CD14-positive monocyte (primary cell): ENCODE data around the gene ZAR1. TPM values are rescaled to one million over a fixed set of nuclear protein-coding genes. Genes with fewer than 3 reads are reported as not detected.

ENCODE experiments used
- DNase-seq, 3 donors: peaks; one replicate each; pipeline ENCODE4 v3.0.0-alpha.2; 2011 to 2022
- H2AFZ ChIP-seq: 2 replicates; pipeline ENCODE4 v1.6.0; 2012; ENCODE audit warnings: mild to moderate bottlenecking, low read depth, low read length, inconsistent platforms; ENCODE audit not compliant: insufficient read depth, poor library complexity, severe bottlenecking
- H3K27ac ChIP-seq, 2 donors: 1 replicate in 1 of 2; 2 replicates in 1 of 2; pipeline ENCODE4 v1.5.1; 2012 to 2013; ENCODE audit warnings: low read length in 2 of 2, control low read depth in 1 of 2, inconsistent platforms in 1 of 2, low read depth in 1 of 2, mild to moderate bottlenecking in 1 of 2
- H3K27me3 ChIP-seq, 2 donors: one replicate each; pipeline versions ENCODE4 v1.6.0 to v1.6.1; 2011 to 2013; ENCODE audit warnings: low read length in 2 of 2; ENCODE audit not compliant: control insufficient read depth in 2 of 2, insufficient read depth in 2 of 2
- H3K36me3 ChIP-seq, 2 donors: replicated peaks in 1 of 2; 1 replicate in 1 of 2; 2 replicates in 1 of 2; pipeline versions ENCODE4 v1.5.1 to v1.6.1; 2012 to 2013; ENCODE audit warnings: low read length in 2 of 2, control low read depth in 1 of 2, inconsistent platforms in 1 of 2, mild to moderate bottlenecking in 1 of 2; ENCODE audit not compliant: insufficient read depth in 2 of 2, control insufficient read depth in 1 of 2
- H3K4me1 ChIP-seq, 2 donors: 1 replicate in 1 of 2; 2 replicates in 1 of 2; pipeline versions ENCODE4 v1.5.1 to v1.6.1; 2012 to 2013; ENCODE audit warnings: low read length in 2 of 2, control low read depth in 1 of 2, inconsistent platforms in 1 of 2, mild to moderate bottlenecking in 1 of 2, moderate library complexity in 1 of 2; ENCODE audit not compliant: insufficient read depth in 2 of 2, control insufficient read depth in 1 of 2
- H3K4me2 ChIP-seq: replicated peaks from 2 replicates; pipeline ENCODE3; 2012; ENCODE audit warnings: low read length, moderate library complexity, mild to moderate bottlenecking; ENCODE audit not compliant: poor library complexity, severe bottlenecking; ENCODE audit errors: extremely low read depth
- H3K4me3 ChIP-seq, 3 experiments: fragments of 200-600 bp in 1 of 3; sonication (generic) in 1 of 3; replicated peaks in 1 of 3; 1 replicate in 2 of 3; 2 replicates in 1 of 3; pipeline ENCODE4 v1.5.1; 2011 to 2013; ENCODE audit warnings: low read length in 3 of 3, mild to moderate bottlenecking in 3 of 3, control low read depth in 2 of 3, low read depth in 2 of 3, inconsistent platforms in 1 of 3, moderate library complexity in 1 of 3
- H3K79me2 ChIP-seq: 2 replicates; pipeline ENCODE4 v1.6.0; 2012; ENCODE audit warnings: mild to moderate bottlenecking, control low read depth, inconsistent platforms, low read length, moderate library complexity; ENCODE audit not compliant: insufficient read depth
- H3K9ac ChIP-seq: 2 replicates; pipeline ENCODE4 v1.6.0; 2017; ENCODE audit warnings: low read length, mild to moderate bottlenecking; ENCODE audit not compliant: insufficient read depth, poor library complexity, severe bottlenecking
- H3K9me3 ChIP-seq, 2 donors: replicated peaks in 1 of 2; 1 replicate in 1 of 2; 2 replicates in 1 of 2; pipeline versions ENCODE4 v1.5.1 to v1.6.1; 2012 to 2013; ENCODE audit warnings: low read length in 2 of 2, control low read depth in 1 of 2; ENCODE audit not compliant: control insufficient read depth in 1 of 2, insufficient read depth in 1 of 2
- H4K20me1 ChIP-seq: 2 replicates; pipeline ENCODE4 v1.6.0; 2012; ENCODE audit warnings: mild to moderate bottlenecking, low read length, control low read depth, moderate library complexity; ENCODE audit not compliant: insufficient read depth
- H3K27ac Mint-ChIP-seq, 7 donors: one replicate each; pipeline ENCODE4 v1.8.0; 2020; ENCODE audit warnings: mild to moderate bottlenecking in 7 of 7, mixed read lengths in 7 of 7, moderate library complexity in 6 of 7, inconsistent platforms in 2 of 7
- H3K27me3 Mint-ChIP-seq, 3 donors: one replicate each; pipeline ENCODE4 v1.8.0; 2021 to 2022; ENCODE audit warnings: low read depth in 3 of 3, mild to moderate bottlenecking in 3 of 3, mixed read lengths in 3 of 3, moderate library complexity in 3 of 3, inconsistent platforms in 1 of 3
- H3K36me3 Mint-ChIP-seq, 2 donors: one replicate each; pipeline ENCODE4 v1.8.0; 2020; ENCODE audit warnings: mixed read lengths in 2 of 2, inconsistent platforms in 1 of 2, mild to moderate bottlenecking in 1 of 2
- H3K4me1 Mint-ChIP-seq: one replicate; pipeline ENCODE4 v1.8.0; 2020; ENCODE audit warnings: mild to moderate bottlenecking, mixed read lengths
- H3K4me3 Mint-ChIP-seq, 2 donors: one replicate each; pipeline ENCODE4 v1.8.0; 2020; ENCODE audit warnings: mild to moderate bottlenecking in 2 of 2, mixed read lengths in 2 of 2, moderate library complexity in 1 of 2
- H3K9me3 Mint-ChIP-seq, 7 donors: one replicate each; pipeline ENCODE4 v1.8.0; 2020 to 2022; ENCODE audit warnings: mixed read lengths in 7 of 7, mild to moderate bottlenecking in 6 of 7, moderate library complexity in 6 of 7, inconsistent platforms in 2 of 7
- CTCF ChIP-seq: fragments of 200-600 bp; IDR thresholded peaks from one replicate; pipeline ENCODE4 v1.8.0; 2022; ENCODE audit warnings: antibody characterized with exemption, mild to moderate bottlenecking
- WGBS: methylation state at CpG from one replicate; pipeline ENCODE4 v1.1.5; 2013; ENCODE audit warnings: missing lambda C conversion rate; ENCODE audit not compliant: insufficient coverage; 5-methylcytosine and 5-hydroxymethylcytosine counted together
- intact Hi-C, 2 donors: fragments of 100-400 bp; cut with micrococcal nuclease; formaldehyde crosslinking; loops; one replicate each; pipeline versions ENCODE4 v1.15.0 to v1.15.1; 2023
- polyA plus RNA-seq, 3 donors: library from polyadenylated mRNA; depleted of rRNA in 1 of 3; unstranded in 2 of 3; stranded (reverse) in 1 of 3; fragments of 300-500 nt in 2 of 3; fragments of >200 nt in 1 of 3; fragmentation: Illumina TruSeq in 2 of 3; gene quantifications; 1 replicate in 2 of 3; 2 replicates in 1 of 3; pipeline ENCODE4 v1.2.3, GENCODE V29; 2012 to 2021

The ZAR1 gene
- polyA plus RNA-seq, 3 donors, result not detected

- no peak overlapping the region for H3K4me3 ChIP-seq
- Mint-ChIP-seq H3K4me3 (no peak overlapping the region), H3K36me3 (peaks cover 70 to 77% of the 10 kb centered on the region in 2 donors), H3K27ac (no peak overlapping the region), H3K9me3 (no peaks in the 10 kb centered on the region), H3K27me3 (no peaks in the 10 kb centered on the region), H3K4me1 (no peaks in the 10 kb centered on the region)
- 100% methylated on average over 2 of the region's 2 CpGs for WGBS
- H3K27me3 ChIP-seq, result no peaks in the 10 kb centered on the region
- no peaks in the 10 kb centered on the region for H3K9me3 ChIP-seq
- H3K27ac ChIP-seq, result no peak overlapping the region
- H3K4me1 ChIP-seq, result no peaks in the 10 kb centered on the region
- no peak for DNase-seq
- H3K36me3 ChIP-seq, result peaks cover 86 to 95% of the 10 kb centered on the region in 2 donors
- TF ChIP-seq CTCF, result no peak
- H3K79me2 ChIP-seq, result no peaks in the 10 kb centered on the region
- no peaks in the 10 kb centered on the region for H4K20me1 ChIP-seq
- H2AFZ ChIP-seq, result no peak overlapping the region
- no peak overlapping the region for H3K9ac ChIP-seq
- intact Hi-C loops, result no loop called here
- no peak overlapping the region for H3K4me2 ChIP-seq
Observed at GRCh38 chr4:48542888-48543287, 52.8 kb downstream of the ZAR1 start.

- peaks cover 79 to 84% of the 10 kb centered on the region in 2 donors for H3K36me3 Mint-ChIP-seq
Observed at GRCh38 chr4:48543796-48544195, 53.7 kb downstream of the ZAR1 start.

More at GRCh38 chr4:48543796-48544195, 53.7 kb downstream of the ZAR1 start:
- no peaks in the 10 kb centered on the region for H3K4me1 Mint-ChIP-seq
- H3K27me3 Mint-ChIP-seq, result no peaks in the 10 kb centered on the region
- no peak overlapping the region for H3K27ac Mint-ChIP-seq
- no peak overlapping the region for H3K4me2 ChIP-seq
- intact Hi-C loops, result no loop called here
- no peak for TF ChIP-seq CTCF
- no peaks in the 10 kb centered on the region for H3K4me1 ChIP-seq
- no peak overlapping the region for H2AFZ ChIP-seq
- no peaks in the 10 kb centered on the region for H3K27me3 ChIP-seq
- H3K36me3 ChIP-seq, result peaks cover 95 to 100% of the 10 kb centered on the region in 2 donors
- no peaks in the 10 kb centered on the region for H4K20me1 ChIP-seq
- no peak overlapping the region for H3K27ac ChIP-seq
- H3K4me3 ChIP-seq, result no peak overlapping the region
- H3K9ac ChIP-seq, result no peak overlapping the region
- no peak overlapping the region for H3K4me3 Mint-ChIP-seq
- no peaks in the 10 kb centered on the region for H3K9me3 Mint-ChIP-seq
- DNase-seq, result no peak
- H3K79me2 ChIP-seq, result no peaks in the 10 kb centered on the region
- 100% methylated on average over 1 of the region's 3 CpGs for WGBS
- no peaks in the 10 kb centered on the region for H3K9me3 ChIP-seq

Other genes starting within 250 kb of the ZAR1 start
- gene TEC, start 220.4 kb upstream of the ZAR1 start, polyA plus RNA-seq, result 1 to 10 TPM in 1 of 3 donors, under 1 TPM in 2; 0.30 to 2.5 (median 0.73) TPM
- 10 to 100 TPM; 13.9 to 24.1 (median 17.6) TPM for gene SLAIN2, start 148.7 kb upstream of the ZAR1 start, polyA plus RNA-seq
- gene SLC10A4, start 6.9 kb upstream of the ZAR1 start, polyA plus RNA-seq, result not detected